Trophoblast cell (in vitro differentiated cells and primary cell): ENCODE measurements around the gene AGT.

Experiments used
- DNase-seq, 2 donors: peaks; one replicate each; pipeline ENCODE4 v3.0.0-alpha.2; 2016
- H2AFZ ChIP-seq: 2 replicates; pipeline ENCODE4 v1.6.1; 2013; ENCODE audit warnings: low read length, moderate library complexity, mild to moderate bottlenecking; ENCODE audit not compliant: insufficient read depth, poor library complexity
- H2AK5ac ChIP-seq: 2 replicates; pipeline ENCODE4 v1.6.1; 2013; ENCODE audit warnings: mild to moderate bottlenecking, low read length
- H2BK120ac ChIP-seq: 2 replicates; pipeline ENCODE4 v1.6.1; 2013; ENCODE audit warnings: low read length, mild to moderate bottlenecking, moderate library complexity; ENCODE audit not compliant: insufficient read depth, poor library complexity
- H2BK12ac ChIP-seq: 2 replicates; pipeline ENCODE4 v1.6.1; 2013; ENCODE audit warnings: mild to moderate bottlenecking, low read length, moderate library complexity
- H2BK5ac ChIP-seq: 2 replicates; pipeline ENCODE4 v1.6.1; 2013; ENCODE audit warnings: low read length, low read depth, moderate library complexity, mild to moderate bottlenecking; ENCODE audit not compliant: poor library complexity
- H3K14ac ChIP-seq: 2 replicates; pipeline ENCODE4 v1.6.1; 2013; ENCODE audit warnings: mild to moderate bottlenecking, low read length
- H3K18ac ChIP-seq: 2 replicates; pipeline ENCODE4 v1.6.1; 2013; ENCODE audit warnings: mild to moderate bottlenecking, low read length
- H3K23ac ChIP-seq: 2 replicates; pipeline ENCODE4 v1.6.1; 2013; ENCODE audit warnings: low read length
- H3K27ac ChIP-seq: 2 replicates; pipeline ENCODE4 v1.5.1; 2013; ENCODE audit warnings: low read depth, mild to moderate bottlenecking, inconsistent platforms, low read length, moderate library complexity
- H3K27me3 ChIP-seq: 2 replicates; pipeline ENCODE4 v1.6.1; 2013; ENCODE audit warnings: inconsistent platforms, mild to moderate bottlenecking, low read length, moderate library complexity; ENCODE audit not compliant: insufficient read depth
- H3K36me3 ChIP-seq, 2 experiments: 1 replicate in 1 of 2; 2 replicates in 1 of 2; pipeline ENCODE4 v1.6.1; 2013; ENCODE audit warnings: low read length in 2 of 2, mild to moderate bottlenecking in 2 of 2, moderate library complexity in 1 of 2; ENCODE audit not compliant: insufficient read depth in 2 of 2, control insufficient read depth in 1 of 2
- H3K4ac ChIP-seq: 2 replicates; pipeline ENCODE4 v1.6.1; 2013; ENCODE audit warnings: low read depth, mild to moderate bottlenecking, low read length, moderate library complexity
- H3K4me1 ChIP-seq, 2 experiments: 1 replicate in 1 of 2; 2 replicates in 1 of 2; pipeline ENCODE4 v1.6.1; 2013; ENCODE audit warnings: low read length in 2 of 2, mild to moderate bottlenecking in 2 of 2, moderate library complexity in 1 of 2; ENCODE audit not compliant: insufficient read depth in 2 of 2, control insufficient read depth in 1 of 2
- H3K4me2 ChIP-seq: 2 replicates; pipeline ENCODE4 v1.6.1; 2013; ENCODE audit warnings: inconsistent platforms, mild to moderate bottlenecking, low read length, moderate library complexity
- H3K4me3 ChIP-seq: 2 replicates; pipeline ENCODE4 v1.5.1; 2013; ENCODE audit warnings: mild to moderate bottlenecking, low read depth, low read length, inconsistent platforms
- H3K79me1 ChIP-seq: one replicate; pipeline ENCODE4 v1.6.1; 2013; ENCODE audit warnings: low read length
- H3K79me2 ChIP-seq: 2 replicates; pipeline ENCODE4 v1.6.1; 2013; ENCODE audit warnings: low read length, mild to moderate bottlenecking; ENCODE audit not compliant: control insufficient read depth, insufficient read depth, poor library complexity
- H3K9ac ChIP-seq: 2 replicates; pipeline ENCODE4 v1.6.1; 2013; ENCODE audit warnings: mild to moderate bottlenecking, low read length
- H3K9me3 ChIP-seq: 2 replicates; pipeline ENCODE4 v1.6.1; 2013; ENCODE audit warnings: low read depth, mild to moderate bottlenecking, control low read depth, inconsistent platforms, low read length; ENCODE audit not compliant: insufficient read depth
- H4K12ac ChIP-seq: 2 replicates; pipeline ENCODE4 v1.6.1; 2013; ENCODE audit warnings: low read depth, mild to moderate bottlenecking, low read length, moderate library complexity
- H4K8ac ChIP-seq: 2 replicates; pipeline ENCODE4 v1.6.1; 2013; ENCODE audit warnings: low read depth, mild to moderate bottlenecking, low read length, moderate library complexity
- H4K91ac ChIP-seq: one replicate; pipeline ENCODE4 v1.6.1; 2013; ENCODE audit warnings: low read depth, mild to moderate bottlenecking, low read length, moderate library complexity
- WGBS: extraction: QIAGEN DNeasy Blood & Tissue Kit; methylation state at CpG from one replicate; pipeline ENCODE4 v1.1.7; 2013; ENCODE audit warnings: missing lambda C conversion rate; ENCODE audit not compliant: insufficient read length, insufficient coverage; ENCODE audit errors: extremely low coverage; 5-methylcytosine and 5-hydroxymethylcytosine counted together

Gene AGT

DNA sequence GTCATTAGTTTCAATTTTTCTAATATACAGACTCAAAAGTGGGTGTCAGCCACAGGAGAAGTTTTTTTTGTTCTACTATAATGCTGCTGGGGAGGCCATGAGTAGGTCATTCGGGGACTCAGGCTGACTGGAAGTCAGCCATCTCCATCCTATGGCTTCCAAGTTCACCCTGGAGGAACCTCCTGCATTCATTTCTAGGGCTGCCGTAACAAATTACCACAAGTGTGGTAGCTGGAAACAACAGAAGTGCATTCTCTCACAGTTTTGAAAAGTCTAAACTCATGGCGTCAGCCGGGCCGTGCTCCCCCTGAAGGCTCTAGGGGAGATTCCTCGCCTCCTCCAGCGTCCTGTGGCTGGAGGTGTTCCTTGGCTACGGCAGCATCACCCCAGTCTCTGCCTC, 17.7 kb downstream of the AGT start:
- Histone ChIP-seq H2AK5ac (no peak overlapping the region), H3K4me3 (no peak overlapping the region), H3K27me3 (no peaks in the 10 kb centered on the region), H3K14ac (no peak overlapping the region), H3K4ac (no peak overlapping the region), H3K79me2 (no peaks in the 10 kb centered on the region), H3K27ac (no peak overlapping the region), H3K4me2 (no peak overlapping the region), H2BK5ac (no peak overlapping the region), H4K12ac (no peak overlapping the region), H3K9me3 (no peaks in the 10 kb centered on the region), H2AFZ (no peak overlapping the region), H2BK120ac (no peak overlapping the region), H3K18ac (no peak overlapping the region), H3K79me1 (no peaks in the 10 kb centered on the region), H4K91ac (no peak overlapping the region), H3K36me3 (peaks cover 14 to 16% of the 10 kb centered on the region in 2 experiments), H3K9ac (no peak overlapping the region), H3K4me1 (no peaks in the 10 kb centered on the region), H2BK12ac (no peak overlapping the region), H4K8ac (no peak overlapping the region), H3K23ac (no peak overlapping the region)
- DNase-seq = no peak
- no CpG with 5 or more reads among the region's 8 CpGs for WGBS

GRCh38 chr1:230694991-230695390, 18.9 kb downstream of the AGT start:
- H3K14ac ChIP-seq = no peak overlapping the region
- H3K23ac ChIP-seq = no peak overlapping the region
- H4K91ac ChIP-seq = no peak overlapping the region
- H3K4ac ChIP-seq = no peak overlapping the region
- H3K27ac ChIP-seq = no peak overlapping the region
- H3K79me2 ChIP-seq = no peaks in the 10 kb centered on the region
- no peak overlapping the region for H4K12ac ChIP-seq
- no peak overlapping the region for H3K9ac ChIP-seq
- no peak overlapping the region for H4K8ac ChIP-seq
- H3K18ac ChIP-seq = no peak overlapping the region
- H2BK5ac ChIP-seq = no peak overlapping the region
- no peaks in the 10 kb centered on the region for H3K4me1 ChIP-seq
- no peak overlapping the region for H2AK5ac ChIP-seq
- H3K4me2 ChIP-seq = no peak overlapping the region
- no peak for DNase-seq
- H2BK120ac ChIP-seq = no peak overlapping the region
- no peak overlapping the region for H3K4me3 ChIP-seq
- no peaks in the 10 kb centered on the region for H3K9me3 ChIP-seq
- no peaks in the 10 kb centered on the region for H3K79me1 ChIP-seq
- no CpG with 5 or more reads among the region's 4 CpGs for WGBS
- peaks cover 17 to 19% of the 10 kb centered on the region in 2 experiments for H3K36me3 ChIP-seq
- no peak overlapping the region for H2BK12ac ChIP-seq
- H2AFZ ChIP-seq = no peak overlapping the region
- H3K27me3 ChIP-seq = no peaks in the 10 kb centered on the region

DNA sequence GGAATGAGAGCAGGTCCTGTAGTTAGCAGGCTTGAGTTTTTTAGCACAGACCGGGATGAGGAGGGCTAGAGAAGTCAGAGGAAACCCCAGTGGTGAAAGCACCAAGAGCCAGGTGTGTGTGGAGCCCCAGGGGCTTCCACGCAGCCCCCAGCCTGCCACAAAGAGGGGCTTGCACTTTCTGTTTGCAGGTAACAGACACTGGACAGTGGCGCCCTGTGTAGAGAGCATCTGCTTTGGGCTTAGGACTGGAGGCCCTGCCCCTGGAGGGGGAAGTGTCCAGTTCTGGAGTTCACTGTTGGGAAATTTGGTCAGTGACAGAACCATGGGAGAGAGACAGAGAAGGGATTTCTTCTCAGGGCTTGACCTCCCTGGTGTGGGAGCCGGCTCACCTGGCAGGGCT, 19.5 kb downstream of the AGT start:
- Histone ChIP-seq H2BK120ac (no peak overlapping the region), H2AK5ac (no peak overlapping the region), H2BK5ac (no peak overlapping the region), H2BK12ac (no peak overlapping the region), H4K8ac (no peak overlapping the region), H3K9ac (no peak overlapping the region), H3K23ac (no peak overlapping the region), H3K9me3 (peaks cover 1% of the 10 kb centered on the region), H4K91ac (no peak overlapping the region), H3K27me3 (no peaks in the 10 kb centered on the region), H3K4me3 (no peak overlapping the region), H3K18ac (no peak overlapping the region), H3K4me1 (peaks cover 0 to 2% of the 10 kb centered on the region in 2 experiments), H3K36me3 (peaks cover 17 to 23% of the 10 kb centered on the region in 2 experiments), H3K27ac (no peak overlapping the region), H4K12ac (no peak overlapping the region), H3K79me1 (no peaks in the 10 kb centered on the region), H3K4me2 (no peak overlapping the region), H3K14ac (no peak overlapping the region), H3K4ac (no peak overlapping the region), H2AFZ (no peak overlapping the region), H3K79me2 (no peaks in the 10 kb centered on the region)
- WGBS = no CpG with 5 or more reads among the region's 4 CpGs
- no peak for DNase-seq

DNA sequence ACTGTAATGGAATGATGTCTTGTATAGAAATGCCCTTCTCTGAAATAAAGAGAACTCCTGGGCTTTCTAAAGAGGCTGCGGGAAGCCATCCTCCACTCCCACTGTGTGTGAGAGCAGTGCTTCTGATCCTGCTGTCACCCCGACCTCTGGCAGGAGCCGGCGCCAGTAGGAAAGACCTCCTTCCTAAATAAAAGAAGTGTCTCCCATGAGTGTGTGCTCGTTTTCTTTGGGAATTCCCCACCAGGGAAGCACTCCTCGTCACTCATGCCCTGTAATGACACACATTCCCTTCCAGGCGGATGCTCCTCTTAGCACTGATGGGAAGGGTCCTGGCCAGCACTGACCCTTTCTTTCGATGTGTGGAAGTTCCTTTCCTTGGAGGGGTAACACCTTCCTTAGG, 20.1 kb downstream of the AGT start:
- H3K23ac ChIP-seq = no peak overlapping the region
- no peak overlapping the region for H2AK5ac ChIP-seq
- H3K14ac ChIP-seq = no peak overlapping the region
- H3K4me1 ChIP-seq = peaks cover 0 to 3% of the 10 kb centered on the region in 2 experiments
- no peak overlapping the region for H4K8ac ChIP-seq
- H3K79me1 ChIP-seq = no peaks in the 10 kb centered on the region
- H2BK120ac ChIP-seq = no peak overlapping the region
- peaks cover 17 to 24% of the 10 kb centered on the region in 2 experiments for H3K36me3 ChIP-seq
- no peak overlapping the region for H3K9ac ChIP-seq
- H2BK12ac ChIP-seq = no peak overlapping the region
- WGBS = no CpG with 5 or more reads among the region's 8 CpGs
- no peak overlapping the region for H3K27ac ChIP-seq
- DNase-seq = no peak
- H3K27me3 ChIP-seq = no peaks in the 10 kb centered on the region
- no peak overlapping the region for H2BK5ac ChIP-seq
- H3K9me3 ChIP-seq = peaks cover 2% of the 10 kb centered on the region
- no peak overlapping the region for H3K4ac ChIP-seq
- H3K4me2 ChIP-seq = no peak overlapping the region
- H4K91ac ChIP-seq = no peak overlapping the region
- no peak overlapping the region for H3K18ac ChIP-seq
- H3K4me3 ChIP-seq = no peak overlapping the region
- no peak overlapping the region for H2AFZ ChIP-seq
- no peaks in the 10 kb centered on the region for H3K79me2 ChIP-seq
- H4K12ac ChIP-seq = no peak overlapping the region
